Vein endothelial cell (primary cell): ENCODE data around the gene GSTA1. TPM values are rescaled to one million over a fixed set of nuclear protein-coding genes. Genes with fewer than 3 reads are reported as not detected.

Experiments used
- total RNA-seq: library from RNA; depleted of rRNA; stranded (reverse); fragments of >200 nt; gene quantifications from 2 replicates; pipeline ENCODE4 v1.2.3, GENCODE V29; 2012

Gene GSTA1
- not detected in 2 replicates for total RNA-seq

DNA sequence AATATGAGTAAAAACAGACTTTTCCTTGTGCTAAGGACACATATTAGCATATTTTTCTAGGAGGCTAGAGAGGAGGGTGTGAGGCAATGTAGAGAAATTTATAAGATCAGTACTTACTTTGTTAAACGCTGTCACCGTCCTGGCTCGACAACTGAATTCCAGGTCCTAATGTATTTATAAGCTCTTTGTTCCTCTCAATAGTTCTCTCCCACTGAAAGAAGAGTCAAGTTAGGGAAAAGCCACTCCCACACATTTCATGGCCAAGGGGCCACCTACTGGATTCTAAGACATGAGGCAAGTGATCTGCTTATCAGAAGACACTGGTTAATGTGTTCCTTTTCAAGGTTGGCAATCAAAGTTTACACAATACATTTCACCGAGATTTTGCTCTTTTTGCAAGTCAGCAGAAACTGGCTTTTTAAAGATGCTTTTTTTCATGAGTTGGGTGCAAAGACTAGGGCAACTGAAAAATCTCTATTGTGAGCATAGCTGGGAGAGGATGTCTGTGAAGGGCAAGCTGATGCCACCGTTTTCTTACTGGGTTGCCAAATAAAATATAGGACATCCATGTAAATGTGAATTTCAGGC, at the start of gene GSTA1:
Gene GSTA1, minus strand, starts transcription at position 149 of the 588 bp plus-strand sequence. CDS start 4,549 bp downstream, outside the sequence.

DNA sequence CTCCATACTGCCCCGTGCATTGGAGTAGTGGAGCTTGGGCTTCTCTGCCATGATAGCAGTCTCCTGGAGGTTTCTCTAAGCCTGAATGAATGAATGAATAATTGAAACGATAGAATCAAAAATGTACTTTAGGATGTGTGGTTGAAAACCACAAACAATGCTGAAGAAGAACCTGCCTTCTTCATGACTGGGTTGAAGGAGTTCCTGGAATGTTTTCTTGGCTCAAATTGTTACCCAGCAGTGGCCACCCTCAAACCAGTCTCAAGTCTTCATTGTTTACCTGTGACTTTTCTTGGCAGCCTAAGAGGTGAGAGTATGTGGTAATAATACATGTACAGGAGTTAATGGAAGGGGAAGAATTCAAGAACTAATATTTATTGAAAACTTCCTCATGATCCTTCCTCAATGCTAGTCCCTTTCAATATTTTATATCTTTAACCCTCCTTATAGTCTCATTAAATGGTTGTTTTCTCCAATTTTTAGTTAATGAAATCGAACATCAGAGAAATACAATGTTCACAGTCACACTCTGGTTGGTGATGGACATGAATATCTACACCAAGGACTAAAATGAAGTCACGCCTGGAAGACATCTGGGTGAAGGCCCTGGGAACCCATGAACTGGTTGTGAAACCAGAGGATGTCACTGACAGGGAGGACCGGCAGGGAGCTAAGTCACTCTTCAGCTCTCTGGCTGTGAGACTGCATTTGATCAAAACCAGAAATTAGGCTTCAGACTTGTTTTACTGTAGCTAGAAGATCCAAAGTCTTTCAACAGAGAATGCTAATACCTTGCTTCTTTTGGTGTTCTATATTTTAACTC, 37.4 kb upstream of the GSTA1 start, which contains the start of gene GSTA5:
Gene GSTA5, minus strand, starts transcription at position 51 of the 823 bp plus-strand sequence.

GRCh38 chr6:52763322-52763916, 40.2 kb downstream of the GSTA1 start, which contains the start of gene GSTA2:
TSS of gene GSTA2 (minus strand) at chr6:52763475. CDS start at chr6:52757947, 5,528 bp downstream.

Other genes with a start within 250 kb of the GSTA1 start
- 84.3 and 87.9 TPM in 2 replicates for gene TRAM2, start 226.8 kb downstream of the GSTA1 start, total RNA-seq
- gene TMEM14A, start 132.7 kb downstream of the GSTA1 start, total RNA-seq: 17.0 and 21.3 TPM in 2 replicates
- gene GSTA2, start 40.3 kb downstream of the GSTA1 start, total RNA-seq: not detected in 2 replicates
- gene GSTA5, start 37.0 kb upstream of the GSTA1 start, total RNA-seq: not detected in 2 replicates
- not detected in 2 replicates for gene GSTA3, start 105.9 kb upstream of the GSTA1 start, total RNA-seq
- gene GSTA4, start 191.5 kb upstream of the GSTA1 start, total RNA-seq: 13.7 and 14.9 TPM in 2 replicates